ENCODE measurements around the gene VMP1. TPM values are rescaled to one million over a fixed set of nuclear protein-coding genes. Genes with fewer than 3 reads are reported as not detected.
"Not testable (repeated sequence)": the region's sequence is repeated elsewhere in the genome, so short reads cannot be mapped to it uniquely, and the experiment has no call there.

Gene VMP1
- total RNA-seq, 1 experiment from 2014 or later = 69.4 TPM

- peak; percentile 93 for DNase-seq
Measured at GRCh38 chr17:59837308-59838051, 130.0 kb downstream of the VMP1 start.

GRCh38 chr17:59838052-59838916 lies 130.8 kb downstream of the VMP1 start:
- peak overlapping the region; percentile 55 for H3K9ac ChIP-seq (ENCODE audit: low read length)
- H3K9me3 ChIP-seq (ENCODE audit: low read length) = no peaks in the 10 kb centered on the region
- peaks cover 55% of the 10 kb centered on the region for H3K4me1 ChIP-seq (ENCODE audit: low read length)
- H3K27ac ChIP-seq (ENCODE audit: low read length) = peak overlapping the region; percentile 68
- H3K4me2 ChIP-seq (ENCODE audit: low read depth, low read length, poor library complexity, severe bottlenecking) = peak overlapping the region; percentile 65
- no peaks in the 10 kb centered on the region for H3K27me3 ChIP-seq (ENCODE audit: low read length)
- no peak overlapping the region for H2AFZ ChIP-seq (ENCODE audit: low read length)
- peak; percentile 66 for DNase-seq
- H3K36me3 ChIP-seq (ENCODE audit: insufficient read depth, low read length) = peaks cover 18% of the 10 kb centered on the region
- H4K20me1 ChIP-seq (ENCODE audit: insufficient read depth, low read depth, low read length) = no peaks in the 10 kb centered on the region
- no peaks in the 10 kb centered on the region for H3K79me2 ChIP-seq (ENCODE audit: low read length)
- no peaks in the 10 kb centered on the region for H3K9me2 ChIP-seq (replicated peaks; ENCODE audit: insufficient read depth, low read length)
- peak overlapping the region; percentile 50 for H3K4me3 ChIP-seq (ENCODE audit: low read length)

More at GRCh38 chr17:59837308-59838051, 130.0 kb downstream of the VMP1 start:
- H3K4me3 ChIP-seq (ENCODE audit: low read length) = peak overlapping the region; percentile 50
- H3K27me3 ChIP-seq (ENCODE audit: low read length) = no peaks in the 10 kb centered on the region
- peak overlapping the region; percentile 55 for H3K9ac ChIP-seq (ENCODE audit: low read length)
- peak overlapping the region; percentile 68 for H3K27ac ChIP-seq (ENCODE audit: low read length)
- no peaks in the 10 kb centered on the region for H3K9me3 ChIP-seq (ENCODE audit: low read length)
- H3K79me2 ChIP-seq (ENCODE audit: low read length) = no peaks in the 10 kb centered on the region
- H3K9me2 ChIP-seq (replicated peaks; ENCODE audit: insufficient read depth, low read length) = no peaks in the 10 kb centered on the region
- no peaks in the 10 kb centered on the region for H4K20me1 ChIP-seq (ENCODE audit: insufficient read depth, low read depth, low read length)
- peaks cover 18% of the 10 kb centered on the region for H3K36me3 ChIP-seq (ENCODE audit: insufficient read depth, low read length)
- peak overlapping the region; percentile 65 for H3K4me2 ChIP-seq (ENCODE audit: low read depth, low read length, poor library complexity, severe bottlenecking)
- H3K4me1 ChIP-seq (ENCODE audit: low read length) = peaks cover 63% of the 10 kb centered on the region
- no peak overlapping the region for H2AFZ ChIP-seq (ENCODE audit: low read length)

- no peaks in the 10 kb centered on the region for H3K79me2 ChIP-seq (ENCODE audit: low read length)
Measured at GRCh38 chr17:59839651-59840328, 132.3 kb downstream of the VMP1 start.

GRCh38 chr17:59840329-59841090 lies 133.1 kb downstream of the VMP1 start:
- H2AFZ ChIP-seq (ENCODE audit: low read length) = no peak overlapping the region
- peaks cover 60% of the 10 kb centered on the region for H3K4me1 ChIP-seq (ENCODE audit: low read length)
- H3K27me3 ChIP-seq (ENCODE audit: low read length) = no peaks in the 10 kb centered on the region
- no peaks in the 10 kb centered on the region for H3K9me3 ChIP-seq (ENCODE audit: low read length)
- H3K9ac ChIP-seq (ENCODE audit: low read length) = no peak overlapping the region
- no peak overlapping the region for H3K27ac ChIP-seq (ENCODE audit: low read length)
- H3K79me2 ChIP-seq (ENCODE audit: low read length) = no peaks in the 10 kb centered on the region
- H3K4me3 ChIP-seq (ENCODE audit: low read length) = no peak overlapping the region
- H3K9me2 ChIP-seq (replicated peaks; ENCODE audit: insufficient read depth, low read length) = no peaks in the 10 kb centered on the region
- no peak for DNase-seq
- peak overlapping the region; percentile 65 for H3K4me2 ChIP-seq (ENCODE audit: low read depth, low read length, poor library complexity, severe bottlenecking)
- peaks cover 18% of the 10 kb centered on the region for H3K36me3 ChIP-seq (ENCODE audit: insufficient read depth, low read length)
- H4K20me1 ChIP-seq (ENCODE audit: insufficient read depth, low read depth, low read length) = no peaks in the 10 kb centered on the region

More at GRCh38 chr17:59839651-59840328, 132.3 kb downstream of the VMP1 start:
- Histone ChIP-seq H3K4me3 (ENCODE audit: low read length) (no peak overlapping the region), H3K4me1 (ENCODE audit: low read length) (peaks cover 52% of the 10 kb centered on the region), H3K36me3 (ENCODE audit: insufficient read depth, low read length) (peaks cover 18% of the 10 kb centered on the region), H3K27ac (ENCODE audit: low read length) (no peak overlapping the region), H3K4me2 (ENCODE audit: low read depth, low read length, poor library complexity, severe bottlenecking) (peak overlapping the region; percentile 65), H3K9me2 (replicated peaks; ENCODE audit: insufficient read depth, low read length) (no peaks in the 10 kb centered on the region), H3K9ac (ENCODE audit: low read length) (no peak overlapping the region), H3K27me3 (ENCODE audit: low read length) (no peaks in the 10 kb centered on the region), H4K20me1 (ENCODE audit: insufficient read depth, low read depth, low read length) (no peaks in the 10 kb centered on the region), H2AFZ (ENCODE audit: low read length) (no peak overlapping the region), H3K9me3 (ENCODE audit: low read length) (no peaks in the 10 kb centered on the region)
- DNase-seq = no peak

GRCh38 chr17:59841091-59841881 lies 133.8 kb downstream of the VMP1 start:
- not testable (repeated sequence) for H3K9me3 ChIP-seq (ENCODE audit: low read length); H3K9me2 ChIP-seq (replicated peaks; ENCODE audit: insufficient read depth, low read length); H3K9ac ChIP-seq (ENCODE audit: low read length); H2AFZ ChIP-seq (ENCODE audit: low read length); H3K27ac ChIP-seq (ENCODE audit: low read length); H3K4me3 ChIP-seq (ENCODE audit: low read length); DNase-seq; H3K79me2 ChIP-seq (ENCODE audit: low read length); H3K27me3 ChIP-seq (ENCODE audit: low read length); H4K20me1 ChIP-seq (ENCODE audit: insufficient read depth, low read depth, low read length)
- Histone ChIP-seq H3K4me1 (ENCODE audit: low read length) (peaks cover 66% of the 10 kb centered on the region), H3K4me2 (ENCODE audit: low read depth, low read length, poor library complexity, severe bottlenecking) (peak overlapping the region; percentile 65), H3K36me3 (ENCODE audit: insufficient read depth, low read length) (peaks cover 18% of the 10 kb centered on the region)

- H3K9ac ChIP-seq (ENCODE audit: low read length); H3K79me2 ChIP-seq (ENCODE audit: low read length); H2AFZ ChIP-seq (ENCODE audit: low read length); H3K9me2 ChIP-seq (replicated peaks; ENCODE audit: insufficient read depth, low read length); H3K9me3 ChIP-seq (ENCODE audit: low read length); H3K27ac ChIP-seq (ENCODE audit: low read length); H4K20me1 ChIP-seq (ENCODE audit: insufficient read depth, low read depth, low read length); H3K27me3 ChIP-seq (ENCODE audit: low read length); H3K4me3 ChIP-seq (ENCODE audit: low read length); DNase-seq; H3K4me2 ChIP-seq (ENCODE audit: low read depth, low read length, poor library complexity, severe bottlenecking): not testable (repeated sequence)
- H3K36me3 ChIP-seq (ENCODE audit: insufficient read depth, low read length) = peaks cover 18% of the 10 kb centered on the region
- H3K4me1 ChIP-seq (ENCODE audit: low read length) = peaks cover 62% of the 10 kb centered on the region
Measured at GRCh38 chr17:59841882-59842263, 134.4 kb downstream of the VMP1 start.

- no peaks in the 10 kb centered on the region for H4K20me1 ChIP-seq (ENCODE audit: insufficient read depth, low read depth, low read length)
- no peak overlapping the region for H2AFZ ChIP-seq (ENCODE audit: low read length)
- H3K27me3 ChIP-seq (ENCODE audit: low read length) = no peaks in the 10 kb centered on the region
- DNase-seq = no peak
- no peaks in the 10 kb centered on the region for H3K9me2 ChIP-seq (replicated peaks; ENCODE audit: insufficient read depth, low read length)
- no peak overlapping the region for H3K9ac ChIP-seq (ENCODE audit: low read length)
- no peaks in the 10 kb centered on the region for H3K79me2 ChIP-seq (ENCODE audit: low read length)
- H3K4me3 ChIP-seq (ENCODE audit: low read length) = no peak overlapping the region
- H3K27ac ChIP-seq (ENCODE audit: low read length) = no peak overlapping the region
- peaks cover 50% of the 10 kb centered on the region for H3K4me1 ChIP-seq (ENCODE audit: low read length)
- H3K4me2 ChIP-seq (ENCODE audit: low read depth, low read length, poor library complexity, severe bottlenecking) = no peak overlapping the region
- H3K9me3 ChIP-seq (ENCODE audit: low read length) = no peaks in the 10 kb centered on the region
- H3K36me3 ChIP-seq (ENCODE audit: insufficient read depth, low read length) = peaks cover 18% of the 10 kb centered on the region
Measured at GRCh38 chr17:59842901-59843652, 135.6 kb downstream of the VMP1 start.
